ENCODE measurements around the gene CALML5.

GRCh38 chr10:5517546-5517945 is 18.2 kb upstream of the CALML5 start:
- TF ChIP-seq CTCF (IDR thresholded peaks at IDR 0.05) = no peak
- no peak for TF ChIP-seq POLR2AphosphoS5 (IDR thresholded peaks at IDR 0.05)
- TF ChIP-seq POLR2A (IDR thresholded peaks at IDR 0.05) = no peak

Data from prostate gland (tissue), 2 donors.